GM12865 (cell line): ENCODE results near the gene SALL2.
A peak's percentile ranks its signal among the peaks of the same experiment; 100 is the strongest.

Source experiments
- DNase-seq: peaks from one replicate; pipeline ENCODE4 v3.0.0; 2010; ENCODE audit warnings: low read depth
- H3K4me3 ChIP-seq: 2 replicates; pipeline ENCODE4 v1.5.1; 2011; ENCODE audit warnings: mild to moderate bottlenecking, low read depth, low read length, control low read depth
- TF ChIP-seq, protein P1 (sequence below): IDR thresholded peaks from 2 replicates; pipeline ENCODE4 v1.5.1; 2011; ENCODE audit warnings: low read length, control low read depth, low read depth, inconsistent platforms; ENCODE audit not compliant: insufficient read depth; ENCODE audit errors: missing control alignments

The SALL2 gene

DNA sequence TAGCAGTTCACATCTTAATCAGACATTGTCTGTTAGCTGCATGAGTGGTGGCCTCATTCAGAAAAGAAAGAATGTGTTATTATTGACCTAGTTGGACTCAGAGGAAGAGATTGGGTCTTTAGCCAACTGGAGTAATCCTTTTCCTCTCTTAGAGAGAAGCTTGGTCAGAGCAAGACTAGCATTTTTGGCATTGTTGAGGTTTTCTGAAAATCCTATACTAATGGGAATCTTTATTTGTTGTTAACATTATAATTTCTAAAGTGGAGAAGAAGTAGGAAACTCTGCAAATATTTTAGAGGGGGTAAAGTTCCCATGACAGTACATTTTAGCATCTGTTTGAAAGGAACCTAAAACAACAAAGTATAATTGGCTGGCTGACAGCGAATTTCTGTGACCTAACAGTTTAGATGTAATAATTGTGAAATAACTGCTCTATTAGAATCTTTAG lies 39.5 kb downstream of the SALL2 start:
- H3K4me3 ChIP-seq = no peak overlapping the region
- no peak for DNase-seq
- TF ChIP-seq, protein P1, sequence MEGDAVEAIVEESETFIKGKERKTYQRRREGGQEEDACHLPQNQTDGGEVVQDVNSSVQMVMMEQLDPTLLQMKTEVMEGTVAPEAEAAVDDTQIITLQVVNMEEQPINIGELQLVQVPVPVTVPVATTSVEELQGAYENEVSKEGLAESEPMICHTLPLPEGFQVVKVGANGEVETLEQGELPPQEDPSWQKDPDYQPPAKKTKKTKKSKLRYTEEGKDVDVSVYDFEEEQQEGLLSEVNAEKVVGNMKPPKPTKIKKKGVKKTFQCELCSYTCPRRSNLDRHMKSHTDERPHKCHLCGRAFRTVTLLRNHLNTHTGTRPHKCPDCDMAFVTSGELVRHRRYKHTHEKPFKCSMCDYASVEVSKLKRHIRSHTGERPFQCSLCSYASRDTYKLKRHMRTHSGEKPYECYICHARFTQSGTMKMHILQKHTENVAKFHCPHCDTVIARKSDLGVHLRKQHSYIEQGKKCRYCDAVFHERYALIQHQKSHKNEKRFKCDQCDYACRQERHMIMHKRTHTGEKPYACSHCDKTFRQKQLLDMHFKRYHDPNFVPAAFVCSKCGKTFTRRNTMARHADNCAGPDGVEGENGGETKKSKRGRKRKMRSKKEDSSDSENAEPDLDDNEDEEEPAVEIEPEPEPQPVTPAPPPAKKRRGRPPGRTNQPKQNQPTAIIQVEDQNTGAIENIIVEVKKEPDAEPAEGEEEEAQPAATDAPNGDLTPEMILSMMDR = no peak

DNA sequence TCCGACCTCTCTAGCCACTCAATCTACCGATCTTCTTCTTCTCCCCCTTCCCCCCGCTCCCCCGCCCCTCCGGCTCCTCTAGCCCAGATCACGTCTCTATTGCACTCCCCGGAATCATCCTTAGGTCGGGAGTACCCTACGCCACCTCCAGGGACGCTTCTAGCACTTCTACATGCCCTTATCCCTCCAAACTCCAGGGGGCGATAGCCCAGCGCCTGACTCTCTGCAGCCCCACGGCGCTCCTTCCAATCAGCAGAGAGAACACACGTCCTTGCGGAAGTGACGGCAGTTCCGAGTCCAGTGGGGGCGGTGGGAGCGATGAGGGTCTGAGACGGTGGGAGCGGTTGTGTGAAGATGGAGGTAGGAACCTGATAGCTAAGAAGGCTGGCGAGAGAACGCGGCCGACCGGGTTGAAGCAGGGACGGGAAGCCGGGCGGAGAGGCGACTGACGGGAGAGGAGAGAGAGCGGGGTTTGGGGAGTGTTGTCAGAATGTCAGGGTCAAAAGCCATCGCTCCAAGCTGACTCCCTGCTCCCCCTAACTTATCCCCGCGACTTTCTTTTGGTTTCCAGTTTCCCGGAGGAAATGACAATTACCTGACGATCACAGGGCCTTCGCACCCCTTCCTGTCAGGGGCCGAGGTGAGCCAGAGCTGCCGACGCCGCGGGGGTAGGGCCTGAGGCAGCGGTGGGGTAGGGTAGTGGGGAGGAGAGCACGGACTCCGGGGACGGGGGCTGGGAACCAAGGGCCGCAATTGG lies 49.0 kb downstream of the SALL2 start, which contains the start of the genes RAB2B and TOX4:
RAB2B (minus strand) TSS at position 35 of the 757 bp plus-strand sequence. CDS start 87 bp downstream, outside the sequence.
TOX4 (plus strand) TSS at position 271 of the 757 bp plus-strand sequence; CDS start at position 355, 84 bp downstream.
- TF ChIP-seq, protein P1 = peak; percentile 98
- DNase-seq = peak; percentile 99
- H3K4me3 ChIP-seq = peak within 1 kb of the TSS; percentile 80

DNA sequence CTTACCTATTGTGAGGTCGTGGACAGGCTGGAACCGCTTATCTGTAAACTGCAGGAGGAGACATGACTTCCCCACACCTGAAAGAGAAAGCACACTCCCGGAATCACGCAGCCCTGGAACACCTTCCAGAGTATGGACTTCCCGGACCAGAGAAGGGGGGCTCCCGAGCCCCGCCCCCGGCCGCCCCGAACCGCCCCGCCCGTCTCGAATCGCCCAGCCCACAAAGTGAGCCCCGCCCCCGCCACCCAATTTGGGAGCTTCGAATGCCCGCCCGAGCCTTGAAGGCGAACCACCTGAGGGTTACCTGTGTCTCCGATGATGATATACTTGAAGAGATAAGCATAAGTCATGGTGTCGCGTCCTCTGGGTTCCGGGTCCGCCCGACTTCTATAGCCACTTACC lies 49.6 kb downstream of the SALL2 start:
- DNase-seq = no peak

DNA sequence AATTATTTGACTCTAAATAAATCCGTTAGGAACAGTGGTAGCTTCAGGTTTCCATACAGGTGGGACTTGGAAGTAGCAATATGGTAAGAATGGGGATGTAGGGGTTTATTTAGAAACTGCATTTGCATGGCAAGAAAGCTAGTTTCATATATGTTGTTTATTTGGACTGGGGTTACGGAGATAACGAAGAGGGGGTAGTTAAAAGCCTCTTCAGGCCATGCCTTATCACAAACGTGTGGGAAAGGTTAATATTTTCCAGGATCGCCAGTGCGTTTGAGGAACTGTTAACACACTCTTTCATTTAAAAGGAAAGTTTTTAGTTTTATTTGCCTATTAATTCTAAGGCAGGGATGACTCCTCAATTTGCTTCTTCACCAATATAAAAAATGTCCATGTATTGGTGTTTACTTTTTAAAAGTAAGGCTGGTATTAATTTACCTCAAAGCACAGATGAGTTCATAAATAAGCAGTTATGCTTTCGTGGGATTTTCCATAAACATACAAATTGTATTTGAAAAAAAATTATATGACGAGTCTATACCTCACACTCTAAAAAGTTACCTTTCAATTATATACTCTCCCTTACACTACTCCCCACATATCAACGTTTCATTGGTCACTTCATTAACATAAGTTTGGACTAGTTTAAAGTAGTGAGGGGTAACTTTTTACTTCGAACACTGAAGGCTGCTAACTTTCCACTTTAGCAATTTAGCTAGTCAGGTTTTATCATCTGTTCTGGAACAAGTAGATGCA lies 50.2 kb downstream of the SALL2 start:
- peak overlapping the region; percentile 80 for H3K4me3 ChIP-seq
- TF ChIP-seq, protein P1 = no peak
- DNase-seq = no peak

More for the DNA sequence above, 49.6 kb downstream of the SALL2 start:
- TF ChIP-seq, protein P1 = no peak
- H3K4me3 ChIP-seq = peak overlapping the region; percentile 80
